ENCODE data around the gene GOLGA8J.
"Not testable (repeated sequence)": the region's sequence is repeated elsewhere in the genome, so short reads cannot be mapped to it uniquely, and the experiment has no call there.

Gene GOLGA8J

DNA sequence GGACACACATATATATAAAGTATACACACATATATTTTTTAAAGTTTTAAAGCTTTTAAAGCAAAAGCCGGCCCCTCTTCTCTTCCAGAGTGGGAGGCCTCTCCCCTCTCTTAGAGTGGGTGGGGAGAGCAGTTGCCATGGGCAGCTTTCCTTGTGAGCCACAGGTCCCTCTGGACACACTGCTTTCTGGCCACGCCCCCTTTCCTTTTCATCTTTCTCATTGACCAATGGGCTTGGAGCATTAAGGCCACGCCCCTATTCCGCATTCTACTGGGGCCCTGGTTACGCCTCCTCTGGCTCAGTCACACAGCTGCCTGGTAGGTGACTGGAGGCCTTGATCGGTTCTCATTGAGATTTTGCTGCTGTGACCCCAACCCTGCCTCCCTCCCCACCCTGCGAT, at the start of gene GOLGA8J:
TSS of gene GOLGA8J (plus strand) at position 301 of the 400 bp plus-strand sequence. CDS start at position 399, 98 bp downstream.
- not testable (repeated sequence) for DNase-seq (ENCODE audit: low spot score)

DNA sequence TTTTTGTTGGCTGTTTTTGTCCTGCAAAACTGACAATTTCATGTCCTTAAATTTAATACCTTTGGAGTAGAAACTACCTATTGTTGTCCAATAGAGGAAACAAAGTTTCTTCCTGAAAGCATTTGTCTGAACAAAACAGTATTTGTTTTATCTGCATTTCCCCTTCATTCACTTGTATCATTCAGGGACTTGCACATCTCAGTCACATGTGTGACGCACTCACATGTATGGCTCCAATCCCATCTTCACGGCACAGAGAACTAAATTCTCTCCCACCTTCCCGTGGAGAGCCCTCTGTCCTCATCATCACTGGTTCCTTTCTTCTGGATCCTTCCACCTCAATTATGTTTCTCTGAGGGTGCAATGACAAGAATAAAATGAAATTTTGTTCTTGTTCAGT, 49.5 kb upstream of the GOLGA8J start:
- no peak for DNase-seq (ENCODE audit: low spot score)

DNA sequence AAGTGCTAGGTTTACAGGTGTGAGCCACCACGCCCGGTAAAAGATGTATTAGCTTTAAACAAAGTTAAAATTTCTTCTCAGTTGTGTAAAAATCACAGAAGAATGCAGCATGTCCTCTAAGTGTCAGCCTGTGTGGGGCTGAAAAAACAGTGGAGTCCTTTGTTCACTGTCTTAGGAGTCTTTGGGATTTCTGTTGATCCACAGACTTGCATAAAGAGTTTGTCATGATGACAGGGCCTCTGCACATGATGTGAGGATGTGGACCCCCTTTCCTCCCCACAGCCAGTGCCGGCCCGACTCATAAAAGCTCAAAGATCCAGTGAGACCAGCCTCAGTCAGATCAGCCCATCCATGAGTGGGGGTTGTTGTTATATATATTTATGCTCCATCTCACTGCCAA, 49.0 kb upstream of the GOLGA8J start:
- no peak for DNase-seq (ENCODE audit: low spot score)

DNA sequence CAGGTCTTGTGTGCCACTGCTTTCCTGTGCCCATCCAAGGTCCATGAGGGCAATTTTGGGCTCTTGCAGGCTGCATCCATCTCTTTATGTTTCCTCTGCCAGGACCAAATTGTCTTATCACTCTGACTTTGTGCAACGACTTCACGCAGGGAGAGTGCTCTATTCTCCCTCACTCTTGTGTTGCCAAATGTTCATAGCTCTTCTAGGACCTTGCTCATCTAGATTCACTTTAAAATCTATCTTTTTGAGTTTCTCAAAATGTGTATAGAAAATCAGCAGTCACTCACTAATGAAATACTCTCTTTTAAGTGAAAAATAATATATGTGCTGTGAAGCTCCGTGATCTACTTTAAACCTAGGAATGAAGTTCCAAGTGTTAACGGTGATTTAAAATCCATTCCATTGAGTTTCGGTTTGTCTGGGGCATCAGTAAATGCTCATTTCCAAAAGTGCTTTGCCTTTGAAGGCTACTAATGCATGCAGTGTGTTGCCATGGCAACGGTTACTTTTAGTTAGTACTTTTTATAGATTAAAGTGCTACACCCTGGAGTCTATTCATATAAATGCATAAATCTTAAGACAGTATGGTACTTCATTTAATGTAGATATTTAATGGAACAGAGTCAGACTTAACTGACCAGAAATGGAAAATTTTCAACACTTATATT, 46.6 kb upstream of the GOLGA8J start:
- DNase-seq (ENCODE audit: low spot score) = no peak

GRCh38 chr15:30038667-30039523, 43.9 kb upstream of the GOLGA8J start:
- DNase-seq (ENCODE audit: low spot score) = peak; percentile 95

DNA sequence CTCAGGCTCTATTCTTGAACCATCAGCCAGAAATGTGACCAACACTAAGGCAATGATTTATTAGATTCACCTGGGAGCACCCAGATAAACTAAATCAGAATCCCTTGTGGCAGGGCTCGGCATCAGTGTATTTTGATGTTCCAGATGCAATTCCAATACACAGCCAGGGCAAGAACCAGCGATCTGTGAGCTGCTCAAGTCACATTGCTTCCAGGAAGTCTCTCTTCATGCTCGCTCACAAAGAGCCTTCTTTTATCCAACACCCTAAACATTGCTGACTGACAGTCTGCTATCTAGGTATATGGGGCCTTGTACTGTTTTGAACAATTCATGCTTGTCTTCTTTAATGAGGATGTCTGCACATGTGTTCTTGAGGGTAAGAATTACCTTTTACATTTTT, 40.9 kb upstream of the GOLGA8J start:
- no peak for DNase-seq (ENCODE audit: low spot score)

- no peak for DNase-seq (ENCODE audit: low spot score)
Observed at GRCh38 chr15:30042556-30042955, 40.2 kb upstream of the GOLGA8J start.

- DNase-seq (ENCODE audit: low spot score) = no peak
Observed at GRCh38 chr15:30043211-30043655, 39.5 kb upstream of the GOLGA8J start.

- DNase-seq (ENCODE audit: low spot score) = no peak
Observed at GRCh38 chr15:30044377-30044776, 38.4 kb upstream of the GOLGA8J start.

DNA sequence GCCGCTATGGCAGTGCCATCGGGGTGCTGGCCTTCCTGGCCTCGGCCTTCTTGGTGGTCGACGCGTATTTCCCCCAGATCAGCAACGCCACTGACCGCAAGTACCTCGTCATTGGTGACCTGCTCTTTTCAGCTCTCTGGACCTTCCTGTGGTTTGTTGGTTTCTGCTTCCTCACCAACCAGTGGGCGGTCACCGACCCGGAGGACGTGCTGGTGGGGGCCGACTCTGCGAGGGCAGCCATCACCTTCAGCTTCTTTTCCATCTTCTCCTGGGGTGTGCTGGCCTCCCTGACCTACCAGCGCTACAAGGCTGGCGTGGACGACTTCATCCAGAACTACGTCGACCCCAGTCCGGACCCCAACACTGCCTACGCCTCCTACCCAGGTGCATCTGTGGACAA, 37.9 kb upstream of the GOLGA8J start:
- DNase-seq (ENCODE audit: low spot score) = not testable (repeated sequence)

DNA sequence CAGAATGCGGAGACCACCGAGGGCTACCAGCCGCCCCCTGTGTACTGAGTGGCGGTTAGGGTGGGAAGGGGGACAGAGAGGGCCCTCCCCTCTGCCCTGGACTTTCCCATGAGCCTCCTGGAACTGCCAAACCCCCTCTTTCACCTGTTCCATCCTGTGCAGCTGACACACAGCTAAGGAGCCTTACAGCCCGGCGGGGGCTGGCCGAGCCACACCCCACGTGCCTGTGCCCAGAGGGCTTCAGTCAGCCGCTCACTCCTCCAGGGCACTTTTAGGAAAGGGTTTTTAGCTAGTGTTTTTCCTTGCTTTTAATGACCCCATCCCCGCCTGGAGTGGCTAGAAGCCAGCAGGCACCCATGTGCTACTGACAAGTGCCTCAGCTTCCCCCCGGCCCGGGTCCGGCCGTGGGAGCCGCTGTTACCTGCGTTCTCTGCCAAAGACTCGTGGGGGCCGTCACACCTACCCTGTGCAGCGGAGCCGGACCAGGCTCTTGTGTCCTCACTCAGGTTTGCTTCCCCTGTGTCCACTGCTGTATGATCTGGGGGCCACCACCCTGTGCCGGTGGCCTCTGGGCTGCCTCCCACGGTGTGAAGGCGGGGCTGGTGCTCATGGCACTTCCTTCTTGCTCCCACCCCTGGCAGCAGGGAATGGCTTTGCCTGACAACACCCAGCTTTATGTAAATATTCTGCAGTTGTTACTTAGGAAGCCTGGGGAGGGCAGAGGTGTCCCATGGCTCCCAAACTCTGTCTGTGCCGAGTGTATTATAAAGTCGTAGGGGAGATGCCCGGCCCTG, 37.3 kb upstream of the GOLGA8J start:
- DNase-seq (ENCODE audit: low spot score) = peak; percentile 34

DNA sequence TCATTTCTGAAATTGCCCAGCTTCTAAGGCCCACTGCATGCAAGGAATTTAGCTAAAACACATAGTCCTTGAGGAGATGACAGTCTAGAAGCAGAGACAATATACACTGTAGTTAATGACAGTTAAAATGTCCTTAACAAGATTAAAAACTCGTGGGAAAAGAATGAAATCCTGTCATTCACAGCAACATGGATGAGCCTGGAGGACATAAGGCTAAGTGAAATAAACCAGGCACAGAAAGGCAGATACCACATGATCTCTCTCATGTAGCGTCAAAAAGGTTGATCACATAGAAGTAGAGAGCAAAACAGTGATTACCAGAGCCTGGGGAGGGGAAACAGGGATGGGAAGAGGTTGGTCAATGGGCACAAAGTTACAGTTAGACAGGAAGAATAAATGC, 36.3 kb upstream of the GOLGA8J start:
- no peak for DNase-seq (ENCODE audit: low spot score)

- DNase-seq (ENCODE audit: low spot score) = no peak
Observed at GRCh38 chr15:30055604-30056003, 27.2 kb upstream of the GOLGA8J start.

DNA sequence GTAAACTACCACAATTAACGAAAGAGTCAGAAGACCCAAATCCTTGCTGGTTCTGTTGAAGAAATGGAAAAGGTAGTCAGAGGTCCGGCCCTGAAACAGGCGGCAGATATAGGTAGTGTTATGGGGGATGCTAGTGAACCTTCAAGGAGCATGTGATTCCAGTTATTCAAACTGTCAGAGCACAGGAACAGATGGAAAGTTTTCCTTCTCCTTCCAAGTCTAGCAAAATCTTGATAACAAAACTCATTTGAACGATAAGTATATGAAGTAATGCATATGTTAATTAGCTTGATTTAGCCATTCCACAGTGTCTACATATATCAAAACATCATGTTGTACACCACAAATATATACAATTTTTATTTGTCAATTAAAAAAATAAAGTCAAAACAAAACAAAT, 26.6 kb upstream of the GOLGA8J start:
- DNase-seq (ENCODE audit: low spot score) = no peak

- DNase-seq (ENCODE audit: low spot score) = no peak
Observed at GRCh38 chr15:30059771-30060170, 23.0 kb upstream of the GOLGA8J start.

- DNase-seq (ENCODE audit: low spot score) = no peak
Observed at GRCh38 chr15:30062881-30063280, 19.9 kb upstream of the GOLGA8J start.

DNA sequence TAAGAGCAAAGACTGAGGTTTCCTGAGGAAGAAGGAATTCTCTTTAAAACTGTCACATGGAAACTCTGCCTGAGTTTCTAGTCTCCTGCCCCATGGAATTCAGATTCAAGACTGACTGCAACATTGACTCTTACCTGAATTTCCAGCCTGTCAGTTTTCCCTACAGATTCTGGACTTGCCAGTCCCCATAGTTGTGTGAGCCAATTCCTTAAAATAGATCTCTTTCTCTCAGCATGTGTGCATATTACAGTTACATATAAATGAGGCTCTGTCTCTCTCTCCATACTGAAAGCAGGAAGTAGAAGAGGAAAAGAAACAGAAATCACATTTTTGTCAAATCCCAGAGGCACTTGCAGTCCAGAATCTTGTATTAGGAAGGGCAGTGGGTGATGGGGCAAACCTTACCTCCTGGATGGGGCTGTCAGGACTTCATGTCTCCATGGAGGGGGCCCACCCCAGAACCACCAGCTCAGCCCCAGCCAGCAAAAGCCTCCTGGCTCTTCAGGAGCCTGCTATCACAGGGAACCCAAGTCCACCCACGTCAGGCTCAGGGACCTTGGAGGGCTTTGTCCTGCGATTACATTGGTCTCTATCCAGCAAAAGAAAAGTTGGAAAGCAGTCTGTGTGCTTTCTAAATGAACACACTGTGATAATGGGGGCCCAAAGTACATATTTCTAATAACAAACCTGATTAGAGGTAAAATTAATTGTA, 18.8 kb upstream of the GOLGA8J start:
- DNase-seq (ENCODE audit: low spot score) = no peak

DNA sequence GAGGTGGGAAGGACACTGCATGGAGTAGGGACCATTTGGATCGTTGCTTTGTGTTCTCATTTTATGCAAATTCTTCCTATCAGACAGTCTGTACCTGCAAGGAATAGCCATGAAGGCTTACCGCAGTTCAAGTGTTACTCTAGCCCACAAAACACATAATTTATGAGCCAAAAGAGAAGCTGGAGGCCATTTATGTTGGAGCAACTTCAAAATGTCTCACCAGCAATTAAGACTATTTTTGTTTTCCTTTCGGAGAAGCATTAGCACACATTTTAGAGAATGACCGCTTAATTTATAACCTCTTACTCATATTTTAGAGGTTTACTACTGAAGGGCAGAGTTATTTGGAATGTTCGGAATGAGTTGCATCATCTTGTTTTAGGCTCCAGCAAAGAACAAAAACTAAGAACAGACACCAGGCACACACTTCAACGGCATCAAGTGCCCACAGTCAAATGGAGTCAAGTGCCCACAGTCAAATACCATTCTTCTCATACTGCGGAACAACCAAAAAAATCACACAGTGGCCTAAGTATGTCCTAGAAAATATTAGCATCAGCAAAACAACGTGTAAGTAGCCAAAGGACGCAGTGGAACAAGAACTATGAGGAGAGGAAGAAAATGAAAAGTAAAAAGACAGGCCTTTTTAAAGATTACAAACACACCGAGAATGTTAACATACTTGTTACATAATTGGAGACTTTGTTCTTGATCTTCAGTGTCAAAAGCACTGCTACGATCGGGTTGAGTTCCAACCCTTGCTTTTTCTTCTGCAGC, 17.5 kb upstream of the GOLGA8J start:
- peak; percentile 11 for DNase-seq (ENCODE audit: low spot score)

GRCh38 chr15:30068326-30068725, 14.4 kb upstream of the GOLGA8J start:
- no peak for DNase-seq (ENCODE audit: low spot score)

DNA sequence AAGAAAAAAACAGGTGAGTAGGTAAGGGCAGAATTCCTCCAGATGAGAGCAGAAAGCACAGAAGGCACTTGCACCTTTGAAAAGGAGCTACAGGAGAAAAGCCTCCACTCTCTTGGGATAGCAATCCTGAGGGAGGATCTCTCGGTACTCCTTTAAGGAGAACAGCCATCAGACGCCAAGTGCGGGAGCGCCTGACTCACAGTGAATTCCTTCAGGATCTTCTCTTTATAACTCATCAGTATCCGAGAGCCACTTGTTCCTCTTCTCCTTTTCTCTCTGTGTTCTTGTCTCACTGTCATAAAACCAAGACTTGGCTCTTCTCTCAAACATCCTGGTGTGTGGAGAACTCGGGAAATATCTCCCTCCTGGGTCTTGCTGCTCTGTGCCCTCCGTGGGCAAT, 10.1 kb upstream of the GOLGA8J start:
- DNase-seq (ENCODE audit: low spot score) = no peak

- DNase-seq (ENCODE audit: low spot score) = no peak
Observed at GRCh38 chr15:30073915-30074314, 8.8 kb upstream of the GOLGA8J start.

Measured in LoVo (cell line).